Measurements from ENCODE around the gene PUDP. TPM values are rescaled to one million over a fixed set of nuclear protein-coding genes. Genes with fewer than 3 reads are reported as not detected.
"Not testable (repeated sequence)": the region's sequence is repeated elsewhere in the genome, so short reads cannot be mapped to it uniquely, and the experiment has no call there.

Gene PUDP
- total RNA-seq, 1 donor from 2014 or later: 18.4 TPM

DNA sequence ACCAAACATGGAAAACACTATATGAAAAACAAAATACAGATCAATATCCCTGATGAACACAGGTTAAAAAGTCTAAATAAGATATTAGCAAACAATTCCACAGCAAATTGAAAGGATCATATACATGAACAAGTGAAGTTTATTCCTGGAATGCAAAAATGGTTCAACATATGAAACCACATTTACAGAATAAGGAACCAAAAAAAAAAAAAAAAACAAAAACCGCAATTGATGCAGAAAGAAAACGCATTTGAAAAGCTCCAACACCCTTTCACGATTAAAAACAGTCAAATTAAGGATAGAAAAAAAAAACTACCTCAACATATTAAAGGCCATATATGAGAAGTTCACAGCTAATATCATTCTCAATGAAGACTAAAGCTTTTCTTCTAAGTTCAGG, 45.8 kb downstream of the PUDP start:
- peaks cover 33% of the 10 kb centered on the region for H3K36me3 Mint-ChIP-seq (ENCODE audit: unreplicated experiment)
- H3K9me3 Mint-ChIP-seq (ENCODE audit: unreplicated experiment): peaks cover 6% of the 10 kb centered on the region
- peaks cover 2% of the 10 kb centered on the region for H3K4me1 Mint-ChIP-seq (ENCODE audit: unreplicated experiment)
- TF ChIP-seq, protein P1, sequence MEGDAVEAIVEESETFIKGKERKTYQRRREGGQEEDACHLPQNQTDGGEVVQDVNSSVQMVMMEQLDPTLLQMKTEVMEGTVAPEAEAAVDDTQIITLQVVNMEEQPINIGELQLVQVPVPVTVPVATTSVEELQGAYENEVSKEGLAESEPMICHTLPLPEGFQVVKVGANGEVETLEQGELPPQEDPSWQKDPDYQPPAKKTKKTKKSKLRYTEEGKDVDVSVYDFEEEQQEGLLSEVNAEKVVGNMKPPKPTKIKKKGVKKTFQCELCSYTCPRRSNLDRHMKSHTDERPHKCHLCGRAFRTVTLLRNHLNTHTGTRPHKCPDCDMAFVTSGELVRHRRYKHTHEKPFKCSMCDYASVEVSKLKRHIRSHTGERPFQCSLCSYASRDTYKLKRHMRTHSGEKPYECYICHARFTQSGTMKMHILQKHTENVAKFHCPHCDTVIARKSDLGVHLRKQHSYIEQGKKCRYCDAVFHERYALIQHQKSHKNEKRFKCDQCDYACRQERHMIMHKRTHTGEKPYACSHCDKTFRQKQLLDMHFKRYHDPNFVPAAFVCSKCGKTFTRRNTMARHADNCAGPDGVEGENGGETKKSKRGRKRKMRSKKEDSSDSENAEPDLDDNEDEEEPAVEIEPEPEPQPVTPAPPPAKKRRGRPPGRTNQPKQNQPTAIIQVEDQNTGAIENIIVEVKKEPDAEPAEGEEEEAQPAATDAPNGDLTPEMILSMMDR (IDR thresholded peaks at IDR 0.05): no peak
- no peaks in the 10 kb centered on the region for H3K27me3 Mint-ChIP-seq (ENCODE audit: unreplicated experiment)
- no peak for DNase-seq (ENCODE audit: extremely low spot score, unreplicated experiment)
- H3K27ac Mint-ChIP-seq (ENCODE audit: unreplicated experiment): no peak overlapping the region
- H3K4me3 Mint-ChIP-seq (ENCODE audit: unreplicated experiment): no peak overlapping the region

DNA sequence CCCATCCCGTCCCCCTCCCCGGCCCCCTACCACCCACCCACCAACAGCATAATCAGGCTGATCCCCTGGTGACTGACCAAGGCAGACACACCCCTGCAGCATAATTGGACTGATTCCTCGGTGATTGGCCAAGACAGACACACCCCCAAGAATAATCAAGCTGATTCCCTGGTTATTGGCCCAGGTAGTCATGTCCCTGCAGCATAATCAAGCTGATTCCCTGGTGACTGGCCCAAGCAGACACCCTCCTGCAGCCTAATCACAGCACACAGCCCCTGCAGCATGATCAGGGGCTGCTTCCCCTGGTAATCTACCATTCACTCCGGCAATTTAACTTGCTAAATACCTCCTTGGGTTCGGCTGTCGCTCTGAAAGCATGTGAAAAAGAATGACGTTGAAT, 47.9 kb downstream of the PUDP start:
- peaks cover 6% of the 10 kb centered on the region for H3K9me3 Mint-ChIP-seq (ENCODE audit: unreplicated experiment)
- no peak overlapping the region for H3K4me3 Mint-ChIP-seq (ENCODE audit: unreplicated experiment)
- H3K27ac Mint-ChIP-seq (ENCODE audit: unreplicated experiment): no peak overlapping the region
- H3K27me3 Mint-ChIP-seq (ENCODE audit: unreplicated experiment): no peaks in the 10 kb centered on the region
- H3K36me3 Mint-ChIP-seq (ENCODE audit: unreplicated experiment): peaks cover 40% of the 10 kb centered on the region
- TF ChIP-seq, protein P1 (IDR thresholded peaks at IDR 0.05): no peak
- DNase-seq (ENCODE audit: extremely low spot score, unreplicated experiment): no peak
- peaks cover 2% of the 10 kb centered on the region for H3K4me1 Mint-ChIP-seq (ENCODE audit: unreplicated experiment)

DNA sequence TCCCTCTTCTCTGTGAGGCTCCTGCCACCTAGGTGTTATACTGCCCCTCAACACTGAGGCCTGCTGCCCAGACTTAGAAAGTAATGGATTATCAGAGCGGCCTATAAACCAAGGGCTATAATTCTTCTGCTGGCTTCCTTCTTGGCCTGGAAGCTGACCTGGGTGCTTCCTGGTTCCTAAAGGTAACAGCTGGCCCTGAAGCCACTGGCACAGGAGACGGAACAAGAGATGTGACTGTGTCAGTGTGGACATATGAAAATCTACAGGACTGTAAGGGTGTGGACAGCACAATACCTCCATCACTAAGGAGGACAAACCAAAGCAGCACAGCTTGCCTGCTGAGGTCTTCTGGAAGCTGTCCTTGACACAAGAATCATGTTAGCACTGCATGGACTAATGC, 52.3 kb downstream of the PUDP start:
- not testable (repeated sequence) for H3K27ac Mint-ChIP-seq (ENCODE audit: unreplicated experiment); H3K4me3 Mint-ChIP-seq (ENCODE audit: unreplicated experiment); H3K4me1 Mint-ChIP-seq (ENCODE audit: unreplicated experiment); H3K27me3 Mint-ChIP-seq (ENCODE audit: unreplicated experiment); DNase-seq (ENCODE audit: extremely low spot score, unreplicated experiment); H3K9me3 Mint-ChIP-seq (ENCODE audit: unreplicated experiment)
- peaks cover 14% of the 10 kb centered on the region for H3K36me3 Mint-ChIP-seq (ENCODE audit: unreplicated experiment)

DNA sequence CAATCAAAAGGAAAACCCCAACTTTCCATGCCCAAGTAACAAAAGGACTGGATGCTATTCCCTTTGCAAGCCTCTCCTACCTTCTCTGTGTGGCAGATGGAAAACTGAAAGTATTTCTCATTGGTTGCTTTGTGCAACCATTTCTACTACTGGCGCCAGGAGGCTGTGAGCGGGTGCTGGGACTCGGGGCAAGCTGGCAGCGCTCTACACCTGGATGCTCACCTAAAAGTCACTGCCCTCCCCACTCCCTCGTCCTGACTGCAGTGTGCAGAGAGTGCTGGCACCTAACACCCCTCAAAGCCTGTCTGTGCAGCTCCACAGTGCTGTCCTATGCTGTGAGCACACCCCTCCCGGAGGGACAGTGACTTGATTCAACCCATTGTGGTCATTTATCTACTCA, 54.6 kb downstream of the PUDP start:
- peaks cover 2% of the 10 kb centered on the region for H3K4me1 Mint-ChIP-seq (ENCODE audit: unreplicated experiment)
- no peak overlapping the region for H3K4me3 Mint-ChIP-seq (ENCODE audit: unreplicated experiment)
- H3K27me3 Mint-ChIP-seq (ENCODE audit: unreplicated experiment): no peaks in the 10 kb centered on the region
- peak; percentile 40 for DNase-seq (ENCODE audit: extremely low spot score, unreplicated experiment)
- no peaks in the 10 kb centered on the region for H3K9me3 Mint-ChIP-seq (ENCODE audit: unreplicated experiment)
- TF ChIP-seq, protein P1 (IDR thresholded peaks at IDR 0.05): no peak
- peaks cover 14% of the 10 kb centered on the region for H3K36me3 Mint-ChIP-seq (ENCODE audit: unreplicated experiment)
- H3K27ac Mint-ChIP-seq (ENCODE audit: unreplicated experiment): no peak overlapping the region

DNA sequence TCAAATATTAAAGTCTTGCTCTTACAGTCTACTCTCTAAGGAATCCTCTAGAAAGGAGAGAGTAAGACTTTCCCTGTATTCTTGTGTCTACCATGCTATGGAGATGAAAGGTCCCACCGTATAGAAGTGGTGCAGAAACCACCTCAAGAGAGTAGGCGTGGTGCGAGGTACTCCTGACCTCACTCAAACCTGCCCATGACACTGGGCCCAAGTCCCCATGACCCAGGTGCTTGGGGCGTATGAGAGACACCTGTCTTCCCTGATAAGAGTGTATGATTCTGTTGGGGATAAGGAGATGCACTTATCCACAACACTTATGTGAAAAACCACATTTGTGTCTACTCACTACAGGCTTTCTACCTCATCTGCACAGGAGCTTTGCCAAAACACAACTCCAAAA, 55.4 kb downstream of the PUDP start:
- TF ChIP-seq, protein P1 (IDR thresholded peaks at IDR 0.05): no peak
- H3K36me3 Mint-ChIP-seq (ENCODE audit: unreplicated experiment): peaks cover 12% of the 10 kb centered on the region
- peaks cover 2% of the 10 kb centered on the region for H3K4me1 Mint-ChIP-seq (ENCODE audit: unreplicated experiment)
- DNase-seq (ENCODE audit: extremely low spot score, unreplicated experiment): peak; percentile 19
- no peaks in the 10 kb centered on the region for H3K27me3 Mint-ChIP-seq (ENCODE audit: unreplicated experiment)
- no peak overlapping the region for H3K27ac Mint-ChIP-seq (ENCODE audit: unreplicated experiment)
- H3K4me3 Mint-ChIP-seq (ENCODE audit: unreplicated experiment): no peak overlapping the region
- H3K9me3 Mint-ChIP-seq (ENCODE audit: unreplicated experiment): no peaks in the 10 kb centered on the region

DNA sequence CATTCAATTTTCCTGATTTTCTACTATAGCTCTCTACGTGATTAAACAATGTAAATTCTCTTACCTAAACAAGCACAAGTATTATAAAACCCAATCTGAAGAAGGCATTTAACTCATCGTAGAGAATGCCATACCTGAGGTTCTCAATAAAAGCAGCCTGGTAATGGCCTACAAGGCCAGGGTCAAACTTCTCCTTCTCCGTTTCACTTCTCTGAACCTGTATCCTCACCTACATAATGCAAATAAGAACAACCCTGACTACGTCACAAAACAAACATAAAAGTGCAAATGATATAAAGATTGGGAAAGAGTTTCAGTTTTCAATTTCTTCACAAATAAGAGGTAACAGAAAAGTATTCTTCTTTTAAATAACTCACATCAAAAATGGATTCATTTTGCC, 56.0 kb downstream of the PUDP start:
- TF ChIP-seq, protein P1 (IDR thresholded peaks at IDR 0.05): no peak
- DNase-seq (ENCODE audit: extremely low spot score, unreplicated experiment): no peak
- Mint-ChIP-seq H3K4me3 (ENCODE audit: unreplicated experiment) (no peak overlapping the region), H3K36me3 (ENCODE audit: unreplicated experiment) (peaks cover 8% of the 10 kb centered on the region), H3K4me1 (ENCODE audit: unreplicated experiment) (peaks cover 2% of the 10 kb centered on the region), H3K9me3 (ENCODE audit: unreplicated experiment) (no peaks in the 10 kb centered on the region), H3K27me3 (ENCODE audit: unreplicated experiment) (no peaks in the 10 kb centered on the region), H3K27ac (ENCODE audit: unreplicated experiment) (no peak overlapping the region)
